Activated CD8-positive, alpha-beta memory T cell treated with anti-CD3 and anti-CD28 coated beads for 1 hour (primary cell): ENCODE data around the gene RHBDL1.

Source experiments
- DNase-seq, 2 donors: peaks; one replicate each; pipeline ENCODE4 v3.0.0-alpha.2; 2020; ENCODE audit warnings: low read depth in 1 of 2; ENCODE audit errors: extremely low read depth in 1 of 2

RHBDL1 gene

GRCh38 chr16:674968-675883 is at the start of gene RHBDL1:
Gene RHBDL1 (plus strand): TSS chr16:675671. CDS start chr16:675791, 120 bp downstream.
- DNase-seq: no peak

GRCh38 chr16:625977-626765 is 49.3 kb upstream of the RHBDL1 start:
- DNase-seq: no peak

GRCh38 chr16:626787-627453 is 48.6 kb upstream of the RHBDL1 start:
- no peak for DNase-seq

GRCh38 chr16:627454-628239 is 47.8 kb upstream of the RHBDL1 start:
- no peak for DNase-seq

- no peak for DNase-seq
Measured at GRCh38 chr16:628321-629061, 47.0 kb upstream of the RHBDL1 start.

- DNase-seq: no peak
Measured at GRCh38 chr16:629185-629832, 46.2 kb upstream of the RHBDL1 start.

GRCh38 chr16:629833-630248 is 45.6 kb upstream of the RHBDL1 start:
- no peak for DNase-seq

GRCh38 chr16:630249-630814 is 45.1 kb upstream of the RHBDL1 start:
- DNase-seq: no peak

GRCh38 chr16:630815-631405 is 44.6 kb upstream of the RHBDL1 start, which contains the start of gene WFIKKN1:
Gene WFIKKN1 (plus strand): TSS chr16:630985. CDS start chr16:631254, 269 bp downstream.
- DNase-seq: no peak

- DNase-seq: no peak
Measured at GRCh38 chr16:631808-632358, 43.6 kb upstream of the RHBDL1 start.

- no peak for DNase-seq
Measured at GRCh38 chr16:632486-633335, 42.8 kb upstream of the RHBDL1 start.

GRCh38 chr16:633336-634050 is 42.0 kb upstream of the RHBDL1 start:
- DNase-seq: no peak

GRCh38 chr16:634051-634670 is 41.3 kb upstream of the RHBDL1 start:
- DNase-seq: no peak

GRCh38 chr16:634996-635395 is 40.5 kb upstream of the RHBDL1 start:
- DNase-seq: no peak

- DNase-seq: no peak
Measured at GRCh38 chr16:635573-636205, 39.8 kb upstream of the RHBDL1 start.
